NCI-H1436 (cell line): ENCODE results near the gene OR6C1.
"Not testable (repeated sequence)": the region's sequence is repeated elsewhere in the genome, so short reads cannot be mapped to it uniquely, and the experiment has no call there.

Source experiments
- DNase-seq: peaks from one replicate; lab custom pipeline; 2025; lab: John Stamatoyannopoulos, UW

Gene OR6C1

DNA sequence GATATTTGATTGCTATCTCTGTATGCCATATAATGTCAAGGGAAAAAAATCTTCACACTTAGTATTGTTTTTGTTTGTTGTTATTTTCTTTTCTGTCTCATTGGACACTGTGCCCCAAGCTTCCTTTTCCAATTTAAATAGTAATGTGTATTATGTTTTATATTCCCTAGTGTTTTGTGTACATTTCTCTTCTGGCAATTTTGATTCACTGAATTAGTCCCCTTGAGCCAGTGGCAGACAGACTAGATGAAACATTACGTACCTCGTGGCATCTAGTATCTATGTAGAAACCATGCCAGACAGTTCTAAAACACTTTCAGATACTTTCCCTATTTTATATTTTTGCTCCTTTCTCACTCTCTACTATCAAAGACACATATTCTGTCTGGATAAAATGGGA lies at the start of gene OR6C1:
TSS of gene OR6C1 (plus strand) at position 301 of the 400 bp plus-strand sequence. CDS start 6,257 bp downstream, outside the sequence.
- no peak for DNase-seq

DNA sequence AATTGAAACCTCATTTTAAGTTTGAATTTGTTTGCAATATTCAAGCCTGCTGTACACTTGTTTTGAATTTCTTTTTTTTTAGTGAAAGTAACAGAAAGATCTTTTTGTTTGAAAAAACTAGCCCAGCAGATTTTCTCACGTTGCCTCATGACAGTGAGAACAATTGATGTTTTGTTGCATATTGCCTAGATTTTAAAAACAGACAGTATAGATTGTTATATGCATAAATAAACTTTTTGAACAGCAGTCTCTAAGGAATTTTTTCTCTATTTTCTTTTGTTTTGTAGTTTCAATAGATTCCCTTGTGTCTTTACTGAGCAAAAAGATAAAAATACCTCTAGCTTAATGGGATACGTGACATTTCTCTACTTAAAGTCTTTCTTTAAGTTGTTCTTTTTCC lies 33.2 kb upstream of the OR6C1 start:
- no peak for DNase-seq

DNA sequence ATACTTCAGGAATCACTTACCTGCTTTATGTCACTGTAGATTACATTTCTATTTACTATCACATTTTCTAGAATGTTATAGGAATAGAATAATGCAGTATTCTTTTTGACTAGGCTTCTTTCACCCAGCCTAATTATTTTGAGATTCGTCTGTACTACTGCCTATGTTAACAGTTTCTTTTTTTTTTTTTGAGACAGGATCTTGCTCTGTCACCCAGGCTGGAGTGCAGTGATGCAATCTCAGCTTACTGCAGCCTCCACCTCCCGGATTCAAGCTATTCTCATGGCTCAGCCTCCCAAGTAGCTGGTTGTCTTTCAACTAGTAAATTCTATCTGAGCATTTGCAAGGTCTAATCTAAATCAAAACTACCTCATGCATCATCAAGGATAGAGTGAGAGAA lies 24.1 kb upstream of the OR6C1 start:
- no peak for DNase-seq

DNA sequence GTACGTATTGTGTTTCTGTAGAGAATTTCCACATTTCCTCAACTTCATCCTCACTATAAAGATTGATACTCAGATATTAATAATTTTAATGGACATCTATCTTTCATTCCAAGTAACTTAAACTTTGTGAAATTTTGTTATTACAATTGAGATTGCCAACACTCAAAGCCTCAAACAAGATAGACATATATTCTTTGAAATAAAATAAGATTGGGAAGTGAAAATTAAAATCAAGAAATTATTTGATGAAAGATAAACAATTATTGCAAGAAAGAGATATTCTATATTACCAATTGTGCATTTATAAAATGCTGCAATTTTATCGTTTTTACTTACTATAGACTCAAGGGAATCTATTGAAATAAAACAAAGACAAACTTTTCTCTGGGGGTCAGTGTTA lies 17.7 kb upstream of the OR6C1 start, which contains the start of gene OR6C6:
TSS of gene OR6C6 (minus strand) at position 101 of the 400 bp plus-strand sequence. CDS start 1,337 bp downstream, outside the sequence.
- no peak for DNase-seq

DNA sequence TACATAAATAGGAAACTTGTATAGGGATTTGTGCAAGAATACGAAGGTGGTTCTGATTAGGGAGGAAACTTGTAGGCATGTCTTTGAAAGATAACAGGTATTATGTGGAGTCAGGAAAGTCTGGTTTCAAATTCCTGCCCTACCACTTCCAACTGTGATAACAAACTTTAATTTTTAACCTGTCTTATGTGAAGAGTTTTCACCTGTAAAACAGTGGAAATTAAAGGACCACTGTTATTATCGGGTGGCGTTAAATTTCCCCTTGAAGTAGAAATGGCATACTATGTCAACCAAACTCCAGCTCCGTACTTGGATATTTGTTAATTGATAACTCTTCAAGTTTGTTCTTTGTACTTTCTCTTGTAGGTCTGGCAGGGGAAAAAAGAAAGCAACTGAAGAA lies 6.1 kb downstream of the OR6C1 start:
- no peak for DNase-seq

DNA sequence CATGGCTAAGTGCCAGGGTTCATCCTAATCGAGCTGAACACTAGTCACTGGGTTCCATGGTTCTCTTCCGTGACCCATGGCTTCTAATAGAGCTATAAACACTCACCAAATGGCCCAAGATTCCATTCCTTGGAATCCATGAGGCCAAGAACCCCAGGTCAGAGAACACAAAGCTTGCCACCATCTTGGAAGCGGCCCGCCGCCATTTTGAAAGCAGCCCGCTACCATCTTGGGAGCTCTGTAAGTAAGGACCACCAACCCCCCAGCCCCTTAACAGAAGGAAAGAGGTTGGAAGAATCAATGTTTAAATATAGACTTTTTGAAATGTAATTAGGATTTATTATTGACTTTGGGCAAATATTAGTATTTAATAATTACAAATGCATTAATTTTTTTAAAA lies 11.7 kb downstream of the OR6C1 start:
- not testable (repeated sequence) for DNase-seq

DNA sequence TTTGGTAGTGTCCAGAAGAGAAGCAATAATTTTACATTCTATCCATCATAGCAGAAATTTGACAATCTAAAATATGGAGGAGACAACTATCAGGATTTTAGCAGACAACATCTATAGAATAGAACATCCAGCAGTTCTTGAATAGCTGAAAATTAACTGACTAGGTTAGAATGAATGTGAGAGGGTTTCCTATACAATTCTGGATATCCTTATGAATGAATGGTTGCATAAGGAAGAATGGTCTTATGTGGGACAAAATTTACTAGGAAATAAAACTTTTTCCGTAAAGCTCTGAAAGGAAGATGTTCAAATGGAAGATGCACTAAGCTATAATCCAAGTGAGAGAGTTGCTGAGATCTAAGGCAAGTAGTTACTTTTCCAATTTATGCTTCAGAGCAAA lies 16.3 kb downstream of the OR6C1 start, which contains the start of gene OR6C3:
TSS of gene OR6C3 (plus strand) at position 301 of the 400 bp plus-strand sequence. CDS start 955 bp downstream, outside the sequence.
- DNase-seq = no peak

DNA sequence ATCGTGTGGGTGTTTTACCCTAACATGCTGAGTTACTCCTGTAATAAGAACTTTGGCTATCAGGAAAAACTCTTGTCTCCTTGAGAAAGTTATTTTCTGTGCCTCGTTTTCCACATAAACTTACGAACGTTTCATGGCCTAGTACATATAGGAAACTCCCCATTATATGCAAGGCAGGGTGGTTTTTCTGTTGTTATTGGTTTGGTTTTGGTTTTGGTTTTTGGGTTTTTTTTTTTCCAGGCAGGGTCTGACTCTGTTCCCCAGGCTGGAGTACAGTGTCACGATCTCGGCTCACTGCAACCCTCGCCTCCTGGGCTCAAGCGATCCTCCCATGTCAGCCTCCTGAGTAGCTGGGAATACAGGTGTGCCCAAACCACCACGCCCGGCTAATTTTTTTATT lies 21.9 kb downstream of the OR6C1 start:
- DNase-seq = no peak

DNA sequence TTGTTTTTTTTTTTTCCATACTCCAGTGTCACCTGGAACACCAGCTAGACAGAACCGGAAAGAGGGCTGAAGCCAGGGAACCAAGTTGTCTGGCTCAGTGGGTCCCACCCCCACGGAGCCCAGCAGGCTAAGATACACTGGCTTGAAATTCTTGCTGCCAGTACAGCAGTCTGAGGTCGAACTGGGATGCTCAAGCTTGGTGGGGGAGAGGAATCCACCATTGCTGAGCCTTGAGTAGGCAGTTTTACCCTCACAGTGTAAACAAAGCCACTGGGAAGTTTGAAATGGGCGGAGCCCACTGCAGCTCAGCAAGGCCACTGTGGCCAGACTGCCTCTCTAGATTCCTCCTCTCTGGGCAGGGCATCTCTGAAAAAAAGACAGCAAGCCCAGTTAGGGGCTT lies 41.2 kb downstream of the OR6C1 start:
- not testable (repeated sequence) for DNase-seq

DNA sequence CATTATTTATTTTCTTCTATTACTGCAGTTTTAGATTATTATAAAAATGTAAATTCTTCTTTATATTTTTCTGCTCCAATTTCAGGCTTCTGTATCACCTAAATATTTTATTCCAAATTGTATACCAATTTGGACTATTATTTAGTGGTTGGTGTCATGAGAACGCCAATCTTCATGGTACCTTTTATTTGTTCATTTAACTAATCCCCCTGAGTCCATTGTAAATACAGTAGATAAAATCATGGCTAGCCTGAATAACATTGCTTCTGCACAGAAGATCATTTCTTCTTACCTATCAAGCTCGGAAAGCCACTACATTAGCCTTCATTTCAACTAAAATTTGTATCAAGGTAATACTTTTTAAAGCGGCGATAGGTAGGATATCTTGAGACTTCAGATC lies 48.5 kb downstream of the OR6C1 start, which contains the start of gene OR6C75:
TSS of gene OR6C75 (plus strand) at position 301 of the 400 bp plus-strand sequence. CDS start 2,136 bp downstream, outside the sequence.
- DNase-seq = no peak

DNA sequence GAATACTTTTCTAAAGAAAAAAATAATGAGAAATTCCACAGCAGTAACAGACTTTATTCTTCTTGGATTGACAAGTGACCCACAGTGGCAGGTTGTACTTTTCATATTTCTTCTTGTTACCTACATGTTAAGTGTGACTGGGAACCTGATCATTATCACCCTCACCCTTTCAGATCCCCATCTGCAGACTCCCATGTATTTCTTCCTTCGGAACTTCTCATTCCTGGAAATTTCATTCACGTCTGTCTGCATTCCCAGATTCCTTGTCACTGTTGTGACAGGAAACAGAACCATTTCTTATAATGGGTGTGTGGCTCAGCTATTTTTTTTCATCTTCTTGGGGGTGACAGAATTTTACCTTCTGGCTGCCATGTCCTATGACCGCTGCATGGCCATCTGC lies 50.9 kb downstream of the OR6C1 start:
- DNase-seq = no peak
